ENCODE measurements around the gene COQ5. TPM values are rescaled to one million over a fixed set of nuclear protein-coding genes. Genes with fewer than 3 reads are reported as not detected.
A peak's percentile ranks its signal among the peaks of the same experiment; 100 is the strongest.
"Not testable (repeated sequence)": the region's sequence is repeated elsewhere in the genome, so short reads cannot be mapped to it uniquely, and the experiment has no call there.

COQ5 gene
- total RNA-seq, 1 donor from 2014 or later, result 28.5 TPM

DNA sequence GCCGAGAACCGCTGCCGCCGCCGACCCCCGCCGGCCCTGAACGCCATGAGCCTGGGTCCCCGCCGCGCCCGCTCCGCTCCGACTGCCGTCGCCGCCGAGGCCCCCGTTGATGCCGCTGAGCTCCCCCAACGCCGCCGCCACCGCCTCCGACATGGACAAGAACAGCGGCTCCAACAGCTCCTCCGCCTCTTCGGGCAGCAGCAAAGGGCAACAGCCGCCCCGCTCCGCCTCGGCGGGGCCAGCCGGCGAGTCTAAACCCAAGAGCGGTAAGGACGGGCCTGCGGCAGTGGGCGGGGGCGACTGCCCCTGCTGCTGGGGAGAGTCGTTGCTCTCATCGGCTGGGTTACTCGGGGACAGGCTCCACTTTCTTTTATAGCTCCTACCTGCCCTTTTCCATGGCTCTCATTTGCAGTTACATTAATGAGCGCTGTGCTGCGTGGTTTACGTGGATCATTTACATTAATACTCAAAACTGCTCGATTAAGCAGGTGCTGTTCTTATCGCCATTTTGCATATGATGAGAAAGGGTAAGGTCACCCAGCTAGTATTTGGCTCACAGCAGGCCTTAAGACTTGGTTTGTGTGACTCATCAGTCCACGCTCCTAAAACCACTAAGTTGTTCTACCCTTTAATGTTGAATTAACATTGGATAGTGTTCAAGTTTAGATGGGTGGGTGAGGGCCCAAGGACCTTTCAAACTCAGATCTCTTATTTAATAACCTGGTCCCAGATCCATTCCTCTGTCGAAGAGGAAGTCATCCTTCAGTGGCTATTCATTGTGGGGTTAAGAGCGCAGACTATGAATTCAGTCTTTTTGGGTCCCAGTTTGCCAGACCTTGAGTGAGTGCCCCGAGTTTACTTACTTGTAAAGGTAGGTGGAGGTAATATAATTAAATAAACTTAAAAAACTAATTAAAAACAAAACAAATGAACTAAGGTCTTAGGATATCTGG lies 6.0 kb upstream of the COQ5 start:
- Mint-ChIP-seq H3K27me3 (ENCODE audit: low read depth) (no peaks in the 10 kb centered on the region), H3K4me3 (peak overlapping the region; percentile 95), H3K4me1 (peaks cover 45% of the 10 kb centered on the region), H3K36me3 (no peaks in the 10 kb centered on the region), H3K27ac (peak overlapping the region; percentile 96), H3K9me3 (no peaks in the 10 kb centered on the region)
- peak; percentile 35 to 72 for DNase-seq (ENCODE audit: low spot score in 2 of 2, unreplicated experiment in 2 of 2)
- TF ChIP-seq, protein P1, sequence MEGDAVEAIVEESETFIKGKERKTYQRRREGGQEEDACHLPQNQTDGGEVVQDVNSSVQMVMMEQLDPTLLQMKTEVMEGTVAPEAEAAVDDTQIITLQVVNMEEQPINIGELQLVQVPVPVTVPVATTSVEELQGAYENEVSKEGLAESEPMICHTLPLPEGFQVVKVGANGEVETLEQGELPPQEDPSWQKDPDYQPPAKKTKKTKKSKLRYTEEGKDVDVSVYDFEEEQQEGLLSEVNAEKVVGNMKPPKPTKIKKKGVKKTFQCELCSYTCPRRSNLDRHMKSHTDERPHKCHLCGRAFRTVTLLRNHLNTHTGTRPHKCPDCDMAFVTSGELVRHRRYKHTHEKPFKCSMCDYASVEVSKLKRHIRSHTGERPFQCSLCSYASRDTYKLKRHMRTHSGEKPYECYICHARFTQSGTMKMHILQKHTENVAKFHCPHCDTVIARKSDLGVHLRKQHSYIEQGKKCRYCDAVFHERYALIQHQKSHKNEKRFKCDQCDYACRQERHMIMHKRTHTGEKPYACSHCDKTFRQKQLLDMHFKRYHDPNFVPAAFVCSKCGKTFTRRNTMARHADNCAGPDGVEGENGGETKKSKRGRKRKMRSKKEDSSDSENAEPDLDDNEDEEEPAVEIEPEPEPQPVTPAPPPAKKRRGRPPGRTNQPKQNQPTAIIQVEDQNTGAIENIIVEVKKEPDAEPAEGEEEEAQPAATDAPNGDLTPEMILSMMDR (IDR thresholded peaks at IDR 0.05; ENCODE audit: unreplicated experiment), result no peak

DNA sequence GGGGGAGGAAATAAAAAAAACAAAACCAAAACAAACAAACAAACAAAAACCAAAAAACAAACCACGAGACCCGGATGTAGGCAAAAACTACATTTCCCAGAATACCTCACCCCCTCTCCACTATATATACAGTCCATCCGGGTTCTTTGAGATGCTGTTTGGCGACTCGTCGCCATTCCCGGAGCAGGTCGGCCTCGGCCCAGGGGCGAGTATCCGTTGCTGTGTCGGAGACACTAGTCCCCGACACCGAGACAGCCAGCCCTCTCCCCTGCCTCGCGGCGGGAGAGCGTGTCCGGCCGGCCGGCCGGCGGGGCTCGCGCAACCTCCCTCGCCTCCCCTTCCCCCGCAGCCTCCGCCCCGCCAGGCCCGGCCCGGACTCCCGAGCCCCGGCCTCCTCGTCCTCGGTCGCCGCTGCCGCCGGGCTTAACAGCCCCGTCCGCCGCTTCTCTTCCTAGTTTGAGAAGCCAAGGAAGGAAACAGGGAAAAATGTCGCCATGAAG lies 5.3 kb upstream of the COQ5 start, which contains the start of gene RNF10:
Gene RNF10 (plus strand): TSS at position 154 of the 500 bp plus-strand sequence. CDS start 456 bp downstream, outside the sequence.
- Mint-ChIP-seq H3K27ac (peak within 1 kb of the TSS; percentile 96), H3K36me3 (no peaks in the 10 kb centered on the region), H3K4me1 (peaks cover 47% of the 10 kb centered on the region), H3K27me3 (ENCODE audit: low read depth) (no peaks in the 10 kb centered on the region), H3K4me3 (peak within 1 kb of the TSS; percentile 95), H3K9me3 (no peaks in the 10 kb centered on the region)
- TF ChIP-seq, protein P1 (IDR thresholded peaks at IDR 0.05; ENCODE audit: unreplicated experiment), result no peak
- DNase-seq (ENCODE audit: low spot score in 2 of 2, unreplicated experiment in 2 of 2), result peak; percentile 43 to 75

DNA sequence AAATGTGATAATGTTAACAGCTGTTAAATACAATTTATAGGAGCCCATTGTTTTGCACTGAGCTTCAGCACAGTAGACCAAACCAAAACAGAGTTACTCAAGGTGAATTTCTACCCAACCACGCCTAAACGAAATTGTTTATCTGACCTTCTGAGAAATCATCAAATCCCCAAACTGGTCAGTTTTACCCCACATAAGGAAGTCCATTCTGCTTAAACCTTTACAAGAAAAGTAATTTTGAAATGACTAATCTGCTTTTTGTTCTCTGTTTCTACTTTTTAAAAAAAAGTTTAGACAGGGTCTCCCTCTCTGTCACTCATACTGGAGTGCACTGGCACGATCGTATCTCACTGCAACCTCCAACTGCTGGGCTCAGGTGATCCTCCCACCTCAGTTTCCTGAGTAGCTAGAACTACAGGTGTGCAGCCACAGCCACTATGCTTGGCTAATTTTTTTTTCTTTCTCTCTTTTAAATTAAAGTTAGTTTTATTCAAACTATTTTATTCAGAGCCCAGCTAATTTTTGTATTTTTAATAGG lies 3.8 kb upstream of the COQ5 start:
- no peak for DNase-seq (ENCODE audit: low spot score in 2 of 2, unreplicated experiment in 2 of 2)
- Mint-ChIP-seq H3K36me3 (no peaks in the 10 kb centered on the region), H3K27ac (no peak overlapping the region), H3K4me3 (no peak overlapping the region), H3K27me3 (ENCODE audit: low read depth) (no peaks in the 10 kb centered on the region), H3K9me3 (no peaks in the 10 kb centered on the region), H3K4me1 (peaks cover 36% of the 10 kb centered on the region)
- TF ChIP-seq, protein P1 (IDR thresholded peaks at IDR 0.05; ENCODE audit: unreplicated experiment), result no peak

DNA sequence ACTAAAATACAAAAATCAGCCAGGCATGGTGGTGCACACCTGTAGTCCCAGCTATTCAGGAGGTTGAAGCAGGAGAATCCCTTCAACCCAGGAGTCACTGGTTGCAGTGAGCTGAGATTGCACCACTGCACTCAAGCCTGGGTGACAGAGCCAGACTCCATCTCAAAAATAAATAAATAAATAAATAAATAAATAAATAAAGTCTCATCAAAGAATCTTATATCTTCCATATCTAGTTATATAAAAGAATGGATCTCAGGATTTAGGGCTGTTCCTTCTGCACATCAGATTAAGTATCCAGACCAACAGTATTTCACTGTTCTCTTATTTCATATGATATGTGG lies 1.4 kb upstream of the COQ5 start:
- H3K27ac Mint-ChIP-seq; H3K36me3 Mint-ChIP-seq; H3K27me3 Mint-ChIP-seq (ENCODE audit: low read depth); H3K4me3 Mint-ChIP-seq; DNase-seq (ENCODE audit: low spot score in 2 of 2, unreplicated experiment in 2 of 2); H3K9me3 Mint-ChIP-seq: not testable (repeated sequence)
- peaks cover 15% of the 10 kb centered on the region for H3K4me1 Mint-ChIP-seq

DNA sequence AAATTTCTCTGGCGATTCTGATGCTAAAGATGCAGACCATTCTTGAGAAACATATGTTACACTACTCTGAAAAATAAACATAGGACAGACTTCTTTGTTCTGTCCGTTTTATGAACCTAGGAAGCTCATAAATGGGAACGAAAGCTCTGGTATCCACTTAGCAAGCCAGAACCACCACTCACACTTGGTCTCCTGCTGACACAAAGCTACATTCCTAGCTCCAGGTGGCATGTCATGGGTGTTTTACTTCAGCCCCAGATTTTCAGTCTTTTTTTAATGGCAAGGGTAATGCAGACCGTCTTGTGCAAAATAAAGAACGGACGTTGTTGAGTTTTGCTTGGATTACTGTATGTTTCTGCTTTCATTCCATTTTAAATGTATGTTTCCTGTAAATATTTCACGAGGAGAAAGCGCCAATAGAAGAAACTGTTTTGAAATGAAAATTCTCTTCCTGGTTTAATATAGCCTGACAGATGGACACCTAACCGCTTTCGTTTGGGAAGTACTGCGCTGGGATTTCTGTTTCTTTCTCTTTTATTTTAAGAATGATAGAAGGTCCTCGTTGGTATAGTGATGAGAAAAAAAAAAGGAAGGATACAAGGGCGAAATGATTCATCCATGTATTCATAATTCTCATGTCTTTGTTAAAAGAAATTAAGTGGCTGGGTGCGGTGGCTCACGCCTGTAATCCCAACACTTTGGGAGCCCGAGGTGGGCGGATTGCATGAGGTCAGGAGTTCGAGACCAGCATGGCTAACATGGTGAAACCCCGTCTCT lies 871 bp upstream of the COQ5 start:
- Mint-ChIP-seq H3K36me3 (no peaks in the 10 kb centered on the region), H3K27ac (peak overlapping the region; percentile 100), H3K4me3 (peak overlapping the region; percentile 100), H3K27me3 (ENCODE audit: low read depth) (no peaks in the 10 kb centered on the region), H3K9me3 (no peaks in the 10 kb centered on the region), H3K4me1 (peaks cover 12% of the 10 kb centered on the region)
- TF ChIP-seq, protein P1 (IDR thresholded peaks at IDR 0.05; ENCODE audit: unreplicated experiment), result no peak
- no peak for DNase-seq (ENCODE audit: low spot score in 2 of 2, unreplicated experiment in 2 of 2)
